Activated CD8-positive, alpha-beta memory T cell treated with anti-CD3 and anti-CD28 coated beads for 36 hours (primary cell): Measurements from ENCODE around the gene DDX52. TPM values are rescaled to one million over a fixed set of nuclear protein-coding genes. Genes with fewer than 3 reads are reported as not detected.
"Not testable (repeated sequence)": the region's sequence is repeated elsewhere in the genome, so short reads cannot be mapped to it uniquely, and the experiment has no call there.

ENCODE experiments used
- CTCF ChIA-PET: fragments of 350-600 bp; sonication (Branson Sonifier 250); formaldehyde crosslinking; loops from one replicate; lab custom pipeline; 2021; ENCODE audit warnings: antibody characterized with exemption; lab: Charles Lee
- POLR2A ChIA-PET: fragments of 350-600 bp; sonication (Branson Sonifier 250); formaldehyde crosslinking; loops from one replicate; lab custom pipeline; 2021; ENCODE audit warnings: antibody characterized with exemption; lab: Charles Lee
- total RNA-seq, 2 experiments: library from RNA; stranded (reverse); gene quantifications; one replicate each; pipeline ENCODE4 v1.2.3, GENCODE V29; 2021

The DDX52 gene
- total RNA-seq, 2 experiments from 2014 or later, result 37.9 to 38.8 TPM

DNA sequence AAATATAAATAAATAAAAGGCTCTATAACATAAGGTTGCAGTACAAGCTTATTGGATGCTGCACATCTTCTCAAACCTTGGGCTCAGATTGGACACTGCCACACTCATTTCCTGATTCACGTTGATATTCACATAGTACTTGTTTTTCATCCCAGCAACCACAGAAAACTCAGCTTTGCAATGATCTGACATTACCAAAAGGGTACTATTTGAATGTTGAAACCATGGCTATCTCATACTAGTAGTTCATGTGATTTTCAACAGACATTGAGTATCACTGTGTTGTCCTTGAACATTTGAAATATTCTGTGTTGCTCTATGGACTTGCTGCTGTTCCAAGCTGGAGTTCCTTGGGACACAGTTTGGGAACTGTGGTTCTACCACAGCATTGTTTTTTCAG, 14.0 kb upstream of the DDX52 start:
- ChIA-PET CTCF (no interaction called here), POLR2A (no interaction called here)

DNA sequence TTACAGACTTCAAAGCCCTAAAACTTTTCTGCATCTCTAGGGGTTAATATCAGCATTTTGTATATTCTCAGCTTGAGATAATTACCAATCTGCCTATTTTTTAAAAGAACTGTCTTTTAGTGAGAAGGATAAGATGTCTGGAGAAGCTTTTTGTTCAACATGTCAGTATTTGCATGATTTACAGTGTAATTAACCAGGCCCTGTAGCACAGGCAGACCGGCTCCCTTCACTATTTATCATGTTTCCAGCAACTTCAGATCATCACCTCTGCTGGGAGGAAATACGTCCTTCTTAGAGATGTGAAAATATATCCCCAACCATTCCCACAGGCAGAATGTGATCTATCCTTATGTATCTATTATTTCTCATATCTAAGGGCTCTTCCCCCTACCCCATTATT, 8.6 kb upstream of the DDX52 start:
- ChIA-PET POLR2A (no interaction called here), CTCF (no interaction called here)

DNA sequence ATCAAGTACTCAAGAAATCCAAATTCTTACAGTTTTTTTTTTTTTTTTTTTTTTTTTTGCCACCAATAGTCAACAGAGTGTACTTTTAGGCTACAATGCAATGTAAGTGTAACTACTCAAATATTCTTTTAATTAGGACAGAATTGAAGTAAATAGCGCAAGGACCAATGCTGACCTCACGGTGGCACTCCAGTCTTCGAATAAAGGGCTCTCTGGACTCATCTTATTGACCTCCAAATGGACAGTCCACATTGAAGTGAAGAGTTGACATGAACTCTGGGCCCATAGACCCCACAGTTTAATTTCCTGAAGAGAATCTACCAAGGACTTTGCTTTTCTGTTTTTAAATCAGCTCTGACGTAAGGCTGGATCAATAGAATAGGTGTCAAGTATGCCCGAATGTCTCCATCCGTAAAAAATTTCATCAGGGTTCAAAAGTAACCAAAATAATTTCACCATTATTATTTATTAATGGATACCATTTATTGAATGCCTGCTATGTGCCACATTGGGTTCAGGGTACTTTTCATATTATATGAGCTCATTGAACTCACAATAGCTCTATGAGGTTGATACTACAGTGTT, 7.3 kb upstream of the DDX52 start:
- POLR2A ChIA-PET, result no interaction called here
- CTCF ChIA-PET, result interaction anchor here (0.6 to 1.4 kb wide), 4 partner anchors 14 to 968 kb away, joined by 3 to 6 read pairs (median 4); no protein-coding TSS in a partner anchor

DNA sequence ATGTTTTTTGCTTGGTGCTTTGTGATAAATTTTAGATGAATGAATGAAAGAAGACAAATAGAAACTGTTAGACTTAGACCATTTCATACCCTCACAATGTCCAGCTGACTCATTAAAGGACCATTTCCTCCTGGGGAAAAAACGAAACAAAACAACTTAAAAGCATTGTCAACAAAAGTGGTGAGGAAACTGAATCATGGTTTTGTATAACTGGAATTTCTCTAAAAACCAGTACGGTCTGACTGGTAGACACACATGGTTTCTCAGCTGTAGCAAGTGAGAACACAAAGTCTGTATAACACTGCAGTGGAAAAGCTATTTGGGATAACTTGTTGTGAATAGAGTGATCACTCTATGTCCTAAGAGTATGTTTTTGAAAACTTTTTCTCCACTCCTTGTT, 5.3 kb upstream of the DDX52 start:
- POLR2A ChIA-PET, result no interaction called here

DNA sequence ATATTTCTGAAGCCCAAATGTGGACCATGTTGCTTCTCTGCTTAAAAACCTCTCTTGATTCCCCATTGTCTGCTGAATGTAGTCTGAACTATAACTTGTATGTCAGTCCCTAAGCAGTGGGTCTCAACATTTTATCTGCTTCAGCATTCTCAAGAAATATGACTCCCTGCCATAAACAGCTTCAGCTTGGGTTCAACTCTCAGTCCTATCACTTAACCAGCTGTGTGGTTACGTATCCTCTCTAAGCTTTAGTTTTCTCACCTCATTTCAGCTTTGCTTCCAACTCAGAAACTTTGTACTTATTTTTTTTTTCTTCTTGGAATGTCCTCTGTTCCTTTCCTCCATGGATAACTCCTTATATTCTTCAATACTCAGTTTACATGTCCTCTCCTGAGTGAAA, 4.6 kb upstream of the DDX52 start:
- CTCF ChIA-PET, result no interaction called here
- POLR2A ChIA-PET, result no interaction called here

More for the DNA sequence above, 5.3 kb upstream of the DDX52 start:
- CTCF ChIA-PET, result no interaction called here

DNA sequence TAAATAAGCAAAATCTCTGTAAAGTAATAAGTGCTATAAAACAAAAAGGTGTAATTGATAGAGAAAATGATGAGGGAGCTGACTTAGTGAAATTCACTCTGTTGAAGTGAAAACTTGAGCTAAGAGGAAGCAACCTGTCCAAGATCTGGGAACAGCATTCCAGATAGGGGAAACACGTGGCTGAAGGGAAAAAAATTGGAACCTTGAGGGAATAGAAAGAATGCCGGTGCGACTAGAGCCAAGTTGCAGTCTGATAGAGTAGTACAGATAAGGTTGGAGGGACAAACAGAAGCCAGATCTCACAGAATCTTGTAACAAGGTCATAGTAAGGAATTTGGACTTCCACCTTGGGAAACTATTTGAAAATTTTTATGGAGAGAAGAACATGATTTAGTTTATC, 623 bp upstream of the DDX52 start:
- POLR2A ChIA-PET, result no interaction called here
- CTCF ChIA-PET, result interaction anchor here (0.9 kb wide), 1 partner anchor 15 kb away, joined by 3 read pairs; no protein-coding TSS in a partner anchor

DNA sequence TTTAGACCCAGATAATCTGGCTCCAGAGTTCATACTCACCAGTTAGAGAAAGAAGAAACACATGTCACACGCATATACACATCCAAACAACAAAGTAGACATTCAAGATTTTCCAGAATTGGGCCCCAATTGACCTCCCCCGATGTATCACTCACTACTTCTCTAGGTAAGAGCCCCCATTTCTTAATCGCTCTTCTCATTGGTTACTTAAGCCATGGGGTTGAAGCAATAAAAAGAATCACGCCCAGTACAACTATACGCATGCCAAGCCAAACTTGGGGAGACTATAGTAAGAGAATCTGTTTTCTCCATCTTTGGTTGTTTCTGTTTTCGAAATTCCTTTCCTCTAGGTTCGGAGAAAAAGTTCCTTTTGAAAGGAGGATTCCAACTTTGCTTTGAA, 565 bp downstream of the DDX52 start:
- ChIA-PET CTCF (no interaction called here), POLR2A (no interaction called here)

DNA sequence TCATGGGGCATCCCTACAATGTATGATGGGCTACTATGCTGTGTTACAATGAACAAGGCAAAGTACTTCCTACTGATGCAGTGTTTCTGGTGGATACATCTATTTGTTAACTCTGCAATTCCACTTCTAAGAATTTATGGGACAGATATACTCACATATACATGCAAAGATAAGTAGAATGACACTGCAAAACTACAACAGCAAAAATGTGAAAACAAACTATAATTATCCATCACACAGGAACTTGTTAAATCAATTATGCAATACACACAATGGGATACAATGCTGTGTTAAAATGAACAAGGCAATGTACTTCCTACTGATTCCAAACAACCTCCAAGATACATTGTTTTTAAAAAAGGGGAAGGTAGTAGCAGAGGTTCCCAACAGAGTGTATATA, 3.2 kb downstream of the DDX52 start:
- POLR2A ChIA-PET, result no interaction called here
- CTCF ChIA-PET, result no interaction called here

DNA sequence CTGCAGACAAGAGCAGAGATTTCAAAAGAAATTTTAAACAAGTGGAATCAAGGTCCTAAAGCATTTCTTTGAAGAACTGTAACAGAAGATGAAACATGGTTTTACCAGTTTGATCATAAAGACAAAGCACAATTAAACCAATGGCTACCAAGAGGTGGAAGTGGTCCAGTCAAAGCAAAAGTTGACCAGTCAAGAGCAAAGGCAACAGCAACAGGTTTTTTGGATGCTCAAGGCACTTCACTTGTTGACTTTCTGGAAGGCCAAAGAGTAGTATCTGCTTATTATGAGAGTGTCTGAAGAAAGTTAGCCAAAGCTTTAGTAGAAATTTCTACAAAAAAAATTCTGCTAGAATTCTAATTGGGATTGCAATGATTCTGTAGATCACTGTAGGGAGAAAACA, 5.3 kb downstream of the DDX52 start:
- CTCF ChIA-PET, result no interaction called here

DNA sequence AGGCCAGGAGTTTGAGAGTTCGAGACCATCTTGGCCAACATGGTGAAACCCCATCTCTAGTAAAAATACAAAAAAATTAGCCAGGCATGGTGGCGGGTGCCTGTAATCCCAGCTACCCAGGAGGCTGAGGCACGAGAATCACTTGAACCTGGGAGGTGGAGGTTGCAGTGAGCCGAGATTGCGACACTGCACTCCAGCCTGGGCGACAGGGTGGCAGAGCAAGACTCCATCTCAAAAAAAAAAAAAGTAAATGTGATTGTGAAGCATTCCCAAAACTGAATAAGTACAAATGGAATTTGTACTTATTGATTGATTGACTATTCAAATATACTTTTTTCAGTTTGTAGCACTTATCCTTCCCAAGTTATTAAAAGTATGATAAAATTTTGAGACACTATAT, 26.8 kb downstream of the DDX52 start:
- POLR2A ChIA-PET, CTCF ChIA-PET: not testable (repeated sequence)

More for the DNA sequence above, 5.3 kb downstream of the DDX52 start:
- POLR2A ChIA-PET, result no interaction called here

DNA sequence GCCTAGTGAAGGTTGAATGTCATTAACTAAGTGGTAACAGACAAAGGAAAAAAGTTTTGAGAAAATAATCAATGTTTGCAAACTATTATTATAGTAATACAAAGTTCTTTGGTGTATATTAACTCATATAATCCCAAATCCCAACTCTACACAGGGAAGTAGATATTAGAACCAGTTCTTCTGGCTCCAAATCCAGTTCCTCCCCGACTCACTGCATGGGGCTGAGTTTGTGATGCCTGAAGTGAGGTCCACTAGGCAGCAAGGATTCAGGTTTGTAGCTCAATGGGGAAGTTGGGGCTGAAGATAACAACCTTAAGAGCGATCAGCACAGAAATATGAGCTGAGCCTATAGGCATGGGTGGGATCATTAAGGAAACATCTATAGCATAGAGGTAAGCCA, 28.4 kb downstream of the DDX52 start:
- ChIA-PET CTCF (no interaction called here), POLR2A (no interaction called here)

DNA sequence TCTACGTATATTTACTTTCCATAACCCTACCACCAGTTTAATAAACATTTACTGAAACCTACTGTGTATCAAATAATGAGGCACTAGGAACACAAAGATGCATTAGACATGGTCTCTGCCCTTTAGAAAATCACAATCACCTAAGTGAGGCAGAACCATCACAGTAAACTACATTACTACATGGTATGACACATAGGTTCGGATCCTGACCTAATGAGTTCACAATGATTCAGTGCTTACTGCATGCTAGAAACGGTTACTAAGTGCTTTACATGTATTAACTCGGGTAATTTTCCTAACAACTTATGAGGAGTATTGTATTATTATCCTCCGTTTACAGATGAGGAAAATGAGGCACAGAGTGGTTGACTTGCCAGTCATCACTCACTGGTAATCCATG, 28.9 kb downstream of the DDX52 start:
- ChIA-PET POLR2A (no interaction called here), CTCF (no interaction called here)

DNA sequence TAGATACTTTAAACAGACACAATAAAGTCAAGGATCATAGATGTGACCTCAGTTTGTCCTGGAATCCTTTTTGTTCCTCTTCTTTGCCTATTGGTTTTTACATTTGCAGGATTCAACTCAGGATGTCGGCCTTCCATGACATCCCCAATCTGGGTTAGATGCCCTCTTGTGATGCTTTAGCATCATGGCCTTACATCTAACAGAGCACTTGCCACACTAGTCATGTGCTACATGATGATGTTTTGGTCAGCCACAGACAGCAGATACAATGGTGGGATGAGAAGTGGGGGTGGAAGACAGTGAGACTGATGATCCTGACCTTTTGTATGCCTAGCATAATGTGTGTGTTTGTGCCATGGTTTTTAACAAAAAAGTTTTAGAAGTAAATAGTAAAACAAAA, 32.3 kb downstream of the DDX52 start:
- ChIA-PET POLR2A (no interaction called here), CTCF (no interaction called here)

DNA sequence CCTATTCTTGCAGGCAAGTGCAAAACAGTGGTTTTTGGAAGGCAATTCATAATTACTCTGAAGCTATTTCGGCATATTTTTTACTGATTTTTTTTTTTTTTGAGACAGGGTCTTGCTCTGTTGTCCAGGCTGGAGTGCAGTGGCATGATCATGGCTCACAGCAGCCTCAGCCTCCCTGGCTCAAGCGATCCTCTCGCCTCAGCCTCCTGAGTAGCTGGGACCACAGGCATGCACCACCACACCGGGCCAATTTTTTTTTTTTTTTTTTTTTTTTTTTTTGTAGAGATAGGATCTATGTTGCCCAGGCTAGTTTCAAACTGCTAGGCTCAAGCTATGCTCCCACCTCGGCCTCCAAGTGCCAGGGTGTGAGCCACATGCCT, 33.2 kb downstream of the DDX52 start:
- POLR2A ChIA-PET, result interaction anchor here (0.6 to 1.0 kb wide), 7 partner anchors 18 to 714 kb away, joined by 3 to 11 read pairs (median 4); partner anchors contain the start of gene DUSP14
- CTCF ChIA-PET, result interaction anchor here (0.5 to 1.3 kb wide), 3 partner anchors 40 to 89 kb away, joined by 3 to 4 read pairs (median 3); no protein-coding TSS in a partner anchor

DNA sequence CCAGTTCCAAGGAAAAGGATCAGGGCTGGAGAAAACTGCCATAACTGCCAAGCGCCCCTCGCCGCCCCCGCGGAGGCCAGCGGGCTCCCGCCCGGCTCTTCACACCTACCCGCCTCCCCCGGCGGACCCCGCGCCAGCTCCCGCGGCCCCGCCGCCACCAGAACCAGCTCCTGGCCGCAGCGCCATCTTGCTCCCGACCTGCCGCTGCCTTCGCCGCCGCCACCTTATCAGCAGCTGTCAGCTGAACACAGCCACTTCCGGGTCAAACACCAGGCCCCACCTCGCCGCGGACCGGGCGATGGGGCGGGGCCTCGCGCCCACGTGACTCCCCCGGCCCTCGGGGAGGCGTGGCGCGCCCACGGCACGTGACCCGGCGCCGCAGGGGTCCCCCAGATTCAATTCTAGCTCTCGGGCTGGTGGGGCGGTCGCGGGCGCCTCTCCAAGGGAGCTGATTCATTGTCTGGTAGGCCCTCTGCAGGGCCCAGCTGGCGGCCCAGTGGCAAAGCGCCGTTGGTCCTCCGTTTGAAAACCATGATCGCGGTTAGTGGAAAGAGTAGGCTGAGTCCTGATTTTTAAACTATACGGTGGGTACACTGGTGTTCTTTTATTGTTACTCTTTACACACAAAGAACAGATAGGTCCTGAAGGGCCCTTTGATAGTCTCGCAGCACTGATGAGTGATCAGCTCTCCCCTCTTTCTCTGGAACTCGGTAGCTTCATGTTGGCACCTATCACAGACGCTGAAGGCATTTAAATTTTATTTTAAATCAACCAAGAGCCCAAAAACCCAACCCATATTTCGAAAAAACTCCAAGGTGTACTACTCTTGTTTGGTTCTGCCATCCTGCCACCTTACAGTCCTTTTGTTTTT, 33.8 kb downstream of the DDX52 start, which contains the start of gene SYNRG:
TSS of gene SYNRG (minus strand) at position 249 of the 871 bp plus-strand sequence. CDS start at position 186, 63 bp downstream.
- ChIA-PET CTCF (interaction anchor here (0.5 to 1.3 kb wide), 3 partner anchors 41 to 88 kb away, joined by 3 to 4 read pairs (median 3); no protein-coding TSS in a partner anchor), POLR2A (interaction anchor here (0.6 to 1.0 kb wide), 6 partner anchors 18 to 715 kb away, joined by 3 to 6 read pairs (median 4); partner anchors contain the start of gene DUSP14)

DNA sequence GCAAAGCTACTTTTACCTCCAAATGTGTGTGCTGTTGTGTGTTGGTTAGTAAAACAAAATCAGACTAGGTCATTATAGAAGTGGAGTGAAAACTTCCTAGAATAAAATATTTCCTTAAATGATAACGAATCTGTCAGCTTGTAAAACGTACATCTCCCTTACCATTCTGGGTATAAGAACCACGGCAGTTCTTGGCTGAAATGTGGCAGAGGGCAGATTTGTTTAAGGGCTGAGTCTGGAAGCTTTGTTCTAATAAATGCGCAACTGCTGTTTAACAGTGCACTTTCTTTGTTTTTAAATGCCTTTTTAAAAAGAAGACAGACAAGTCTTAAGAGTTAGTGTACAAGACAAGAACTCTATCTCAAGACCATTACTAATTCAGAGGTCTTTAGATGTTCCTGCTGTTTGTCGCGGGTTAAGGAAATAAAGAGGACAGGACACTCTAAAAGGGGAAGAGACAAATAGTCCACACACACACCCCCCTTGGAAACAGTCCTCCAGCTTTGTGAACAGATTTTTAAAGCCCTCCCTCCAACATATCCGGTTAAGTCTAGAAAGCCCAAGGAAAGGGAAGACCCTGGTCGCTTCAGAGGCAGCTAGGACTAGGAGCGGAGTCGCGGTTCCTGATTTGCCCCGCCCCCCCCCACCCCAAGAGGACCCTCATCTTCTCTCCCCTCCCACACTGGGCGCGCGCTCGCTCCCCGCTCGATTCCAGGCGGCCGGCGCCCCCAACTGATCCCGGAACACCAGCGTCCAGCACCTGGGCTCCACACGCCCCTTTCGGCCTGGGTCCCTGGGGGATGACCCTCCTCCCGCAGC, 34.7 kb downstream of the DDX52 start:
- POLR2A ChIA-PET, result interaction anchor here (0.6 to 1.0 kb wide), 4 partner anchors 19 to 648 kb away, joined by 3 to 4 read pairs (median 4); partner anchors contain the start of gene DUSP14
- CTCF ChIA-PET, result interaction anchor here (1.0 to 1.3 kb wide), 2 partner anchors 81 to 87 kb away, joined by 3 read pairs; no protein-coding TSS in a partner anchor

DNA sequence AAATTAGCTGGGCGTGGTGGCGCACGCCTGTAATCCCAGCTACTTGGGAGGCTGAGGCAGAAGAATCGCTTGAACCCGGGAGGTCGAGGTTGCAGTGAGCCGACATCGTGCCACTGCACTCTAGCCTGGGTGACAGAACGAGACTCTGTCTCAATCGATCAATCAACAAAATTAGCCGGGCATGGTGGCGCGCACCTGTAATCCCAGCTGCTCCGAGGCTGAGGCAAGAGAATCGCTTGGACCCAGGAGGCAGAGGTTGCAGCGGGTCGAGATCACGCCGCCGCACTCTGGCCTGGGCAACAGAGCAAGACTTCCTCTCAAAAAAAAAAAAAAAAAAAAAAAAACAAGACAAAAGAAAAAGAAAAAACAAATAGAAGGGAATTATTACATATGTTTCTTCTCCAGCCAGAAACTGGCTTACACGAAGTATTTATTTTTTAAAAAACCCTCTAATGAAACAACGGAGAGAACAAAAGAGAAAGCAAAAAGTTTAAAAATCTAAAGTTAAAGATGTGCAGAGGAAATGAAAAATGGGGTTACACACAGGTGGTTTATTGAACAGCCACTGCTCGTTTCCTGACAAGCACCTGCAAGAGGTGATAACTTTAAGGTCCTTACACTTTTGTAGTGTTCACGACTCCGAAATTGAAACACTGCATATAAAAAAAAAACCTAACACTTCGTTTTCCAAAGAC, 35.5 kb downstream of the DDX52 start:
- CTCF ChIA-PET, result no interaction called here
- POLR2A ChIA-PET, result no interaction called here

DNA sequence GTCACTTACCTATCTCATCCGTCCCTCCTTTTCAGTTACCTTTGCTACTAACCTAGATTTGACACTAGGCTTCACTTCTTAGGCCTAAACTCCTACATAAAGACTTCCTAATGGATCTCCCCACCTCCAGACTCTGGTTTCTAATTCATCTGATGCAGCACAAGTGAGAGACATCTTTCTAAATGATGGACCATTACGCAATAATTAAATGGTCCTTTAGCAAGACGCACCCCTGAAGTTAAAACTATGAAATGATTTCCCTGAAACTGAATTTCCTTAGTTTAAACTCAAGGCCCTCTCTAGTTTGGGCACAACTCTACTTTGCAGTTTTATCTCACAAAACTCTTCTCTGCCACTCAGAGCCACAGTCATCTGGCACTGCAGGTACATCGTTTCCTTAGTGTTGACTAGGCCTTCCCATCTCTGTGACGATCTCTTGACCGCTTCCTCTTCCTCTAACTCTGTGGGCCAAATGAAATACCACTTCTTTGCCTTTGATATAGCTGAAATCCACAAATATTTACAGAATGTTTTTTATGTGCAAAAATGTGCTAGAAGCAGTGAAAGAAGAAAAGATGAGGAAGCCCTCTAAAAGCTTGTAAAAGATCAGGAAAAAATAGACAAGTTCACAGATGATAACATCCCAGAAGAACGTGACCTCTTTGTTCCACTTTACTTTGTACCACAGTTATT, 37.3 kb downstream of the DDX52 start:
- ChIA-PET POLR2A (no interaction called here), CTCF (interaction anchor here (1.6 kb wide), 1 partner anchor 26 kb away, joined by 3 read pairs; no protein-coding TSS in a partner anchor)
